ENCODE data around the gene PMPCB. TPM values are rescaled to one million over a fixed set of nuclear protein-coding genes. Genes with fewer than 3 reads are reported as not detected.

Gene PMPCB
- total and polyA plus RNA-seq, 8 donors, result 20.6 to 84.4 (median 52.1) TPM

DNA sequence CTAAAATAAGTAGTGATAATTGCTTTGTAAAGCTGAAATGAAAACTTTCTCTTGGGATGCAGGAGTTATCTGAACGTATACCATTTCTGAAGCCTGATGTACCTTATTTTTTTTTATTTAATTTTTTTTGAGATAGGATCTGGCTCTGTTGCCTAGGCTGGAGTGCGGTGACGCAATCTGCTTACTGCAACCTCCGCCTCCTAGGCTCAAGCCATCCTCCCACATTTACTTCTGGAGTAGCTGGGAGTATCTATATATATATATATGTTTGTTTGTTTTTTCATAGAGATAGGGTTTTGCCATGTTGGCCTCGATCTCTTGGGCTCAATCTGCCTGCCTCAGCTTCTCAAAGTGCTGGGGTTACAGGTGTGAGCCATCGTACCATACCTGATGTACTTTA lies 2.4 kb downstream of the PMPCB start:
- Histone ChIP-seq H3K9me3 (no peaks in the 10 kb centered on the region), H3K4me3 (no peak overlapping the region), H3K27me3 (no peaks in the 10 kb centered on the region), H3K27ac (no peak overlapping the region), H3K4me1 (peaks cover 11 to 44% (median 21%) of the 10 kb centered on the region in 4 donors), H3K36me3 (peaks cover 22 to 57% (median 55%) of the 10 kb centered on the region in 4 donors)
- TF ChIP-seq POLR2AphosphoS5 (IDR thresholded peaks at IDR 0.05) (no peak), EP300 (IDR thresholded peaks at IDR 0.05) (no peak), POLR2A (IDR thresholded peaks at IDR 0.05) (no peak)
- TF ChIP-seq, protein P1, sequence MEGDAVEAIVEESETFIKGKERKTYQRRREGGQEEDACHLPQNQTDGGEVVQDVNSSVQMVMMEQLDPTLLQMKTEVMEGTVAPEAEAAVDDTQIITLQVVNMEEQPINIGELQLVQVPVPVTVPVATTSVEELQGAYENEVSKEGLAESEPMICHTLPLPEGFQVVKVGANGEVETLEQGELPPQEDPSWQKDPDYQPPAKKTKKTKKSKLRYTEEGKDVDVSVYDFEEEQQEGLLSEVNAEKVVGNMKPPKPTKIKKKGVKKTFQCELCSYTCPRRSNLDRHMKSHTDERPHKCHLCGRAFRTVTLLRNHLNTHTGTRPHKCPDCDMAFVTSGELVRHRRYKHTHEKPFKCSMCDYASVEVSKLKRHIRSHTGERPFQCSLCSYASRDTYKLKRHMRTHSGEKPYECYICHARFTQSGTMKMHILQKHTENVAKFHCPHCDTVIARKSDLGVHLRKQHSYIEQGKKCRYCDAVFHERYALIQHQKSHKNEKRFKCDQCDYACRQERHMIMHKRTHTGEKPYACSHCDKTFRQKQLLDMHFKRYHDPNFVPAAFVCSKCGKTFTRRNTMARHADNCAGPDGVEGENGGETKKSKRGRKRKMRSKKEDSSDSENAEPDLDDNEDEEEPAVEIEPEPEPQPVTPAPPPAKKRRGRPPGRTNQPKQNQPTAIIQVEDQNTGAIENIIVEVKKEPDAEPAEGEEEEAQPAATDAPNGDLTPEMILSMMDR (IDR thresholded peaks at IDR 0.05), result no peak
- WGBS, 5 donors, result 75 to 88% (median 80%) methylated on average over 6 of the region's 6 CpGs
- no peak for DNase-seq
- intact Hi-C loops (cut with DNase I; ENCODE audit: low total_unique reads), result no loop called here

DNA sequence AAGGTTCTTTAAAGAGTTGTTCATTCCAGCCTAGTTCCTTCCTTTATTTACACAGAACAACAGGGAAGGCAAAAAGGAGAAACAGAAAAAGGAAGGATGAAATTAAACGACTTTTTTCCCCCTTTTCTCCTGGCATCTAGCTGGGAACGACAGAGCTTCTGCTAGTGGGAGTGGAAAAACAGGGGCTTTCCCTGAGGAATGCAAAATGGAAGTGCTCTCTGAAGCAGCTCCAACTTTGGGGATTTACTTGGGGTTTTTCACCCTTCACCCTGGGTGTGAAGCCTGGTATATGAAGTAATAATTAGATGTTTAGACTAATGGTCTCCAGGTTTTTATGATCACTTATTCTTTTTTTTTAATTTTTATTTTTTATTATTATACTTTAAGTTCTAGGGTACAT lies 4.2 kb downstream of the PMPCB start:
- DNase-seq, result no peak
- Histone ChIP-seq H3K9me3 (no peaks in the 10 kb centered on the region), H3K36me3 (peaks cover 30 to 75% (median 73%) of the 10 kb centered on the region in 4 donors), H3K27ac (no peak overlapping the region), H3K27me3 (no peaks in the 10 kb centered on the region), H3K4me1 (peaks cover 11 to 44% (median 21%) of the 10 kb centered on the region in 4 donors), H3K4me3 (no peak overlapping the region)
- 47 to 71% (median 57%) methylated on average over 2 of the region's 2 CpGs for WGBS, 5 donors
- intact Hi-C loops (cut with DNase I; ENCODE audit: low total_unique reads), result no loop called here
- TF ChIP-seq EP300 (IDR thresholded peaks at IDR 0.05) (no peak), POLR2A (IDR thresholded peaks at IDR 0.05) (no peak), POLR2AphosphoS5 (IDR thresholded peaks at IDR 0.05) (no peak)
- TF ChIP-seq, protein P1 (IDR thresholded peaks at IDR 0.05), result no peak

DNA sequence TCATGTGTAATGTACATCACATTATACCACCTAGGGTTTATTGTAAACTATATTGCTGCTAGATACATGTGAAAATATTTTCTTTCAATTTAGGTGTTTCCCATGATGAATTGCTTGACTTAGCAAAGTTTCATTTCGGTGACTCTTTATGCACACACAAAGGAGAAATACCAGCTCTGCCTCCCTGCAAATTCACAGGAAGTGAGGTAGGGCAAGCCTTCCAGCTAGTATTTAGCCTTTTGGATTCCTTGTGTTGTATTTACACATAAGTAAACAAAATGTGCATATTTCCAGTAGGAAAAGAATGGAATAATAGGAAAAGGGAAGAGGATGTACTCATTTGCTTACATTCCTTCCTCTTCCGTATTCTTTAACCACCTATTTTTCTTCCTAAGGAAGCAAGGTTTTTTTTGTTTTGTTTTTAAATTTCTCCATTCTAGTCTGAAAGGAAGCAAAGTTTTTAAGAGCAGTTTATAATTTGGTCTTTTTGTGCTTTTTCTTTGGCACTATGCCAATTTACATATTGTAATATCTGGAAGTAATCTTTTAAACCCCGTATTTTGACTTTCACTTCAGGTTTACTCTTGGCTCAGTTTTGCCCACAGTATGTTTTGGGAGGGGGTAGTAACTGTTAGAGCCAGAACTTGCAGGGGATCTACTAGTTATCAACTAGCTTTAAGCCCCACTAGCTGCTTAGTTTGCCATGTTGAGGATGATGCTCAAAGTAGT lies 10.4 kb downstream of the PMPCB start:
- Histone ChIP-seq H3K27me3 (no peaks in the 10 kb centered on the region), H3K27ac (peak overlapping the region in 1 of 5 donors; percentile 12), H3K36me3 (peaks cover 51 to 100% (median 98%) of the 10 kb centered on the region in 4 donors), H3K9me3 (no peaks in the 10 kb centered on the region), H3K4me1 (peaks cover 0 to 18% (median 3%) of the 10 kb centered on the region in 4 donors), H3K4me3 (no peak overlapping the region)
- TF ChIP-seq EP300 (IDR thresholded peaks at IDR 0.05) (no peak), POLR2AphosphoS5 (IDR thresholded peaks at IDR 0.05) (no peak), POLR2A (IDR thresholded peaks at IDR 0.05) (no peak)
- TF ChIP-seq, protein P1 (IDR thresholded peaks at IDR 0.05), result no peak
- 48 to 54% (median 51%) methylated on average over 3 of the region's 3 CpGs for WGBS, 5 donors
- intact Hi-C loops (cut with DNase I; ENCODE audit: low total_unique reads), result no loop called here
- peak in 1 of 2 donors; percentile 23 for DNase-seq

DNA sequence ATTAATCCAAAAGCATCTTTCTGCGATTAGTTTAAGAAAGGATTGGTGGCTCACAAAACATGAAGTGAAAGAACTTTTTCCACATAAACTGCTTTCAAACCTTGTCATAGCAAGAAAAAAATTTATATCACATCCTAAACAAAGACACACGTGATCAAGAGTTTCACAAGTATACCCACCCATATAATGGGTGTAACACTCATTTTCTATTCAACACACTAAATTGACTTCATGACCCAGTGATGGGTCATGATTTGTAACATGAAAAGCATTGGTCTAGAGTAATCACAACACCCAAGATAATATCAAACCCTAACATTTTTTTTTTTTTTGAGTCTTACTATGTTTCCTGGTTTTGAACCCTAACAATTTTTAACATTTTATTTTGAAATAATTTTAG lies 17.6 kb downstream of the PMPCB start:
- Histone ChIP-seq H3K27me3 (no peaks in the 10 kb centered on the region), H3K36me3 (peaks cover 65 to 100% (median 100%) of the 10 kb centered on the region in 4 donors), H3K4me3 (no peak overlapping the region), H3K4me1 (no peaks in the 10 kb centered on the region), H3K9me3 (no peaks in the 10 kb centered on the region), H3K27ac (peak overlapping the region in 1 of 5 donors; percentile 13)
- no peak for TF ChIP-seq POLR2AphosphoS5 (IDR thresholded peaks at IDR 0.05)
- no peak for TF ChIP-seq EP300 (IDR thresholded peaks at IDR 0.05)
- TF ChIP-seq, protein P1 (IDR thresholded peaks at IDR 0.05), result no peak
- no peak for TF ChIP-seq POLR2A (IDR thresholded peaks at IDR 0.05)
- DNase-seq, result no peak
- intact Hi-C loops (cut with DNase I; ENCODE audit: low total_unique reads), result no loop called here
- WGBS, 5 donors, result 74 to 80% (median 78%) methylated on average over 2 of the region's 2 CpGs
